ENCODE results near the gene UTF1. TPM values are rescaled to one million over a fixed set of nuclear protein-coding genes. Genes with fewer than 3 reads are reported as not detected.

The UTF1 gene
- total and polyA plus RNA-seq, 9 of the 15 experiments (the other 6 are each of a cell fraction or from before 2014, with no cell fraction given) = 0.35 to 0.46 TPM; not detected in 7

- 0 out of 2 replicates have a peak, but pooled peaks have one; percentile 35 for TF ChIP-seq CREB1 (IDR thresholded peaks at IDR 0.05)
- TF ChIP-seq CREB1 (CRISPR knock-in tag; IDR thresholded peaks at IDR 0.05) = no peak
- no peak for TF ChIP-seq ZNF785 (CRISPR knock-in tag; IDR thresholded peaks at IDR 0.05)
- no peak for TF ChIP-seq ZNF740 (CRISPR knock-in tag; IDR thresholded peaks at IDR 0.05)
- TF ChIP-seq ZNF740 (tag; IDR thresholded peaks at IDR 0.05) = no peak
- peak; percentile 71 for TF ChIP-seq CEBPG (CRISPR knock-in tag; IDR thresholded peaks at IDR 0.05)
- TF ChIP-seq CEBPG (tag; conservative IDR thresholded peaks at IDR 0.05 in 1 of 2, IDR thresholded peaks at IDR 0.05 in 1 of 2) = peak in 1 of 2 experiments; percentile 68; a peak in 3 of 4 replicates
- no peak for TF ChIP-seq DACH1 (IDR thresholded peaks at IDR 0.05; ENCODE audit: partially characterized antibody)
- TF ChIP-seq ZNF655 (CRISPR knock-in tag; IDR thresholded peaks at IDR 0.05) = no peak
- TF ChIP-seq POLR2B (IDR thresholded peaks at IDR 0.05; ENCODE audit: low read depth, partially characterized antibody) = peak; percentile 22
- TF ChIP-seq SOX6 (IDR thresholded peaks at IDR 0.05) = peak; percentile 25; the same call in 1 of the 2 replicates
- TF ChIP-seq POLR2A (conservative IDR thresholded peaks at IDR 0.05) = peak; percentile 49; the same call in 1 of the 2 replicates
- TF ChIP-seq ZC3H11A (IDR thresholded peaks at IDR 0.05; ENCODE audit: low read depth, low read length) = no peak
- peak; percentile 63 for TF ChIP-seq NCOR1 (IDR thresholded peaks at IDR 0.05)
- no peak for TF ChIP-seq ZBED1 (IDR thresholded peaks at IDR 0.05)
- TF ChIP-seq GABPA (tag; conservative IDR thresholded peaks at IDR 0.05; ENCODE audit: low read depth) = peak; percentile 56; the same call in 1 of the 2 replicates
- no peak for TF ChIP-seq BMI1 (IDR thresholded peaks at IDR 0.05; ENCODE audit: low read length)
- peak; percentile 48; the same call in 1 of the 2 replicates for TF ChIP-seq POLR2AphosphoS5 (IDR thresholded peaks at IDR 0.05; ENCODE audit: control insufficient read depth, insufficient read depth, low read depth, low read length)
- TF ChIP-seq THAP12 (CRISPR knock-in tag; IDR thresholded peaks at IDR 0.05) = 0 out of 2 replicates have a peak, but pooled peaks have one; percentile 13
- no peak for TF ChIP-seq MCM5 (IDR thresholded peaks at IDR 0.05; ENCODE audit: low read depth)
- TF ChIP-seq ARID1B (IDR thresholded peaks at IDR 0.05) = peak; percentile 76
- peak; percentile 8; the same call in 1 of the 2 replicates for TF ChIP-seq SP1 (CRISPR knock-in tag; IDR thresholded peaks at IDR 0.05)
- 0 out of 2 replicates have a peak, but pooled peaks have one; percentile 39 for TF ChIP-seq JUND (IDR thresholded peaks at IDR 0.05; ENCODE audit: borderline replicate concordance, low read depth, low read length)
- peak; percentile 18; the same call in 1 of the 3 replicates for TF ChIP-seq JUND (tag; IDR thresholded peaks at IDR 0.05; ENCODE audit: borderline replicate concordance, low read depth, low read length)
- TF ChIP-seq ETV5 (CRISPR knock-in tag; IDR thresholded peaks at IDR 0.05; ENCODE audit: low read depth) = peak; percentile 58; the same call in 1 of the 2 replicates
Observed at GRCh38 chr10:133278577-133279265, 48.7 kb downstream of the UTF1 start (continued).

Data from K562 (cell line).